Stimulated activated CD4-positive, alpha-beta T cell treated with anti-CD3 and anti-CD28 coated beads, Interleukin-4, amount 100 ng/mL, for 48 hours (primary cell): ENCODE data around the gene HMGXB4.

Experiments
- DNase-seq, 2 donors: peaks; one replicate each; pipeline ENCODE4 v3.0.0-alpha.2; 2020; ENCODE audit warnings: low read depth in 2 of 2

HMGXB4 gene

DNA sequence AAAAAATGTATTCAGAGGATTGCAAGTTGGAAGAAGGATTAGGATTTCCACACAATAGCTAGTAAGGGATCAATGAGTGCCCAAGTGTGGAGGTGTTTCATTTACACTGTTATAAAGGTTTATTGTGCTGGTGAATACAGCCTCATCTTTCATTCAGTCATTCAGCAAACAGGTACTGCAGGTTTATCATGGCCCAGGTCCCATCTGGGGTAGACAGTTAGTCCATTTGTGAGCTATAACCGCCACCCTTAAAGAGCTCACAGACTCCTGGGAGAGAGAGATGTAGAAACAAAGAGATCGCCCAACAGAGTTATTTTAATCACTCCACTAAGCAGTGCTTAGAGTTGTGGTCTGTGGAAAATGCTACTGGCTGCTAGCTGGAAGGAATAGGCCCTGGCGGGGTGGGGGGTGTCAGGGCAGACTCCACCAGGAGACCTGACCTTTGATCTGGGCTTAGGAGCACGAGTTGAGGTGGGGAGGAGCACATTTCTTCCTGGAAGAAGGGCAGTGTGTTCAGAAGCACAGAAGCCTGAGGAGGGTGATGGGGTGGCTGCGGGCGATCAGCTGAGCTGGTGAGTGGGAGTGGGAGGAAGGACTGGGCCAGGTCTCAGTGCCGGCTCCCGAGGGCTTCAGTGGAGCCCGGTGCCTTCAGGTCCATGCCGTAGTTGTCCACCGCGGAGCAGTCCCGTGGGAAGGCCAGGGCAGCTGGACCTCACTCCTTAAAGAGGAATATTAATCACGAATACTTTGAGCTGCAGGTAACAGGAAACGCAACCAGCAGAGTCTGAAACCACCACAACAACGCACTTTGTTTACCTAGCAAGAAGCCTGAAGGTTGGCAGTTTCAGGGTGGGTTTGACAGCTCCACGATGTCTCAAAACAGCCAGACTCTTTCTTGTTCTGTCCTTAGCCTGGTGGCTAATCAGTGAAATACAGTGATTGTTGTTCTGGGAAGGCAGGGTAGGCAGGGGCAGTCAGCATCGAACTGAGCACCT, 53.6 kb downstream of the HMGXB4 start:
- no peak for DNase-seq

DNA sequence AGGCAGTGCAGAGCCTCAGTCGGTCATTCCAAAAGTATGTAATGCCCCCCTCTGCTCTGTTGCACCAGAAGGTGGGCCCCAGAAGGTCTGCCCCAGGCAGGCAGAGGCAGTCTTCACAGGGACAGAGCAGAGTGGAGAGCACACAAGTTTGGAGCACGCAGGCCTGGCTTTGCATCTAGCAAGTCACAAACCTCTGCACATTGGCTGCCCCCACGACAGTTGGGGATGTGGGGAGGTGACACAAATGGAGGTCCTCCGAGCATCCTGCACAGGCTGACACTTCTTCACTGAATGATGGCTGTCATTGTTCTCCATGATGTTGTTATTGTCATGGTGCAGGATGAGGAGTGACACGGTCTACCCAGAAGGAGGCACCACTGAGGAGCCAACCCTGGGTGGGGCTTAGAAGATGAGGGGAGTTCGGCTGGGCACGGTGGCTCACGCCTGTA, 54.3 kb downstream of the HMGXB4 start:
- DNase-seq: no peak

GRCh38 chr22:35312198-35313059, 55.1 kb downstream of the HMGXB4 start:
- DNase-seq: no peak

- no peak for DNase-seq
These were observed 56.2 kb downstream of the HMGXB4 start for GRCh38 chr22:35313311-35314121.

GRCh38 chr22:35314161-35314942, 57.1 kb downstream of the HMGXB4 start:
- no peak for DNase-seq

- no peak for DNase-seq
These were observed 58.0 kb downstream of the HMGXB4 start for GRCh38 chr22:35315141-35315854.

GRCh38 chr22:35315855-35316745, 58.8 kb downstream of the HMGXB4 start:
- no peak for DNase-seq

DNA sequence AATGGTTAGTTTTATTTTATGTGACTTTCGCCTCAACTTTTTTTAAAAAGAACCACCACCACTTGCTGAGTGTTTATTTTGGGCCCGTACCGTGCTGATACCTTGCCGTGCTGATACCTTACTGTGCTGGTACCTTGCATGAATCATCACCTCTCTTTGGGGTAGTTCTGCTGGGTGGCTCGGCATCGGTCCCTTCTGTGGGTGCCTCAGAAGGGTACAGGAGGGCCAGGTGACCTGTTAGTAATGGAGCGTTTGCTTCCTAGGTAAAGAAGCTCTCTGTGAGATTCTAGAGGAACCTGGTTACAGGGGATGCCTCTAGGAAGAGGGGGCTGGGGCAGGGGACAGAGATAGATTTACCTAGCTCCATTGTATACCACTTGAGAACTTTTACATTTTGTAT, 59.5 kb downstream of the HMGXB4 start:
- no peak for DNase-seq

DNA sequence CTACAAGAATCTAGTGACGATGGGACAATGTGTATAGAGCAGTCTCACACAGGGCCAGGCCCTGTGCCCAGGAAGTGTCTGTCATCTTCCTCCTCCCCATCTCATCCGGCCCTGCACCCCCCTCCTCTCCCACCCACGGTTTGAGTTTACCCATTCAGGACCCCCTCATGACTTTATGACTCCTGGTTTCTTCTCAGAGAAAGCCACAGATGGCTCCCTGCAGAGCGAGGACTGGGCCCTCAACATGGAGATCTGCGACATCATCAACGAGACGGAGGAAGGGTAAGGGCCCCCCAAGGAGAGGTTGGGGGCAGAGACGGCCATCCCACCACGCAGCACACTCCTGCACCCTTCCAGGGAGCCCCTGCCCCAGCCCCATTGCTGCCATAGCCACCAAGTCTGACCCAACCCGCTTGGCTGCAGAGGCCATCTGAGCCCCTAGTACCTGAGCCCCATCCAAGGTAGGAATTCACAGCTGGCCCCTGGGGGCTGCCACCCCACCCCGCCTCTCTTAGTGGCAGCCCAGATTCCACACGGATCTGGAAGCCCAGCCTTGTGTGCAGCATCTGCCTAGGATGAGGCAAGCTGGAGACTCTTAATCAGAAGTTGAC, 60.5 kb downstream of the HMGXB4 start:
- no peak for DNase-seq

- no peak for DNase-seq
These were observed 61.3 kb downstream of the HMGXB4 start for GRCh38 chr22:35318346-35319215.

GRCh38 chr22:35319244-35319985, 62.1 kb downstream of the HMGXB4 start:
- DNase-seq: no peak

- DNase-seq: no peak
These were observed 64.8 kb downstream of the HMGXB4 start for GRCh38 chr22:35322126-35322525.

DNA sequence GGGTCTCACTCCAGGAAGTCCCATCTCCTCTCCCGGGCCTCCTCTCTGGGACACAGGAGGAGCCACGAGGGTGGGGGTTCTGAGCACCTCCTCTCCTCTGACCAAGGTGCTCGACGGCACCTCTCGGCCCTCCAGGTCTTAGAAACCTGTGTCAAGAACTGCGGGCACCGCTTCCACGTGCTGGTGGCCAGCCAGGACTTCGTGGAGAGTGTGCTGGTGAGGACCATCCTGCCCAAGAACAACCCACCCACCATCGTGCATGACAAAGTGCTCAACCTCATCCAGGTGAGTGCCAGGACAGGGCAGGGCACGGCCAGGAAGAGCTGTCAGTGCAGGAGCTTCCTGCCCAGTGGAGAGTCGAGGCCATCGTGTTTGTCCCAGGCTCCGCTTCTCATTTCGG, 65.6 kb downstream of the HMGXB4 start:
- no peak for DNase-seq

GRCh38 chr22:35323305-35323704, 66.0 kb downstream of the HMGXB4 start:
- DNase-seq: no peak

DNA sequence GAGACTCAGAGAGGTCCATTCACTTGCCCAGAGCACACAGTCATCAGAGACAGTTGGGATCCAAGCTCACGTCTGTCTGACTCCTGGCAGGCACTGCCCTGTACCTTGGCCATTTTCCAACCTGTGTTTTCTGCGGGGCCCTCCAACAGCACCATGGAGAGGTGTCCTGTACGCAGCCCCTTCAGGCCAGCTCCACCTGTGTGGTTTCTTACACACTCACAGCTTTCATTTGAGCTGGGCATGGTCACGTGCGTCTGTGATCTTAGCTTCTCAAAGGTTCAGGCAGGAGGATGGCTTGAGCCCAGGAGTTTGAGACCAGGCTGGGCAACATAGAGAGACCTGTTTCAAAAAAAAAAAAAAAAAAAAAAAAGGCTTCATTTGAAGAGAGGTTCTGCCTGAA, 66.8 kb downstream of the HMGXB4 start:
- no peak for DNase-seq

DNA sequence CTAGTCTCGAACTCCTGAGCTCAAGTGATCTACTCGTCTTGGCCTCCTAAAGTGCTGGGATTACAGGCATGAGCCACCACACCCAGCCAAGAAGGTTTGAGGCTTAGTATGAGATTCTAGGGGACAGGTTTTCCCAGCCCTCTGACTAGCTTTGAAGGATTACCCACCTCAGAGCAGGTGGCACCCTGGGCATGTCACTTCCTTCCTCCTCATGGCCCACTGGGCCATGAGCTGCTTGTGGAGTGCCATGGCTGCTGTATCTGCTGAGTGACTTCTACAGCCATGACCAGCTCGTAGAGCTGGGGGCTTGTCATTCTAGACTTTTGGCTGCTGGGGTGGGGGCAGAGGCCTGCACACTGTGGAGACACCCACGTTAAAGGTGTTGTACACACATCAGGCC, 67.5 kb downstream of the HMGXB4 start:
- no peak for DNase-seq

DNA sequence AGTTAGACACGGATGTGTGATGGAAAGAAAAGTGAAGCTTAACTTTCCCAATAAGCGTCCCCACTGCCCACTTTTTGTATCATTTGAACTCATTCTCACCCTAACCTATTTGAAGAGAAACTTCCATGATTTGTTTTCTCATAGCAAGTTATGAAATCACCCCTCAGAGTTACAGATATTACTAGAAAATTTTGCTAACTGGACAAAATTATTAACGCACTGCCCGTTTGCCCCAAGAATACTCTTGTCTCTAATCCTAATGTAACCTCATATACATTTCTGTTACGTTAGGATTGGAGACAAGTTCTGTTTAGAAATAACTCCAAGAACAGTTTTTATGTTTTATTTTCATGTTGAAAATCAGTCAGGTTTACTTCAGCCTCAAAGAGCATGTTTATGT, 67.9 kb downstream of the HMGXB4 start:
- DNase-seq: no peak
